OCI-LY7 (cell line): ENCODE results near the gene PIK3R1. TPM values are rescaled to one million over a fixed set of nuclear protein-coding genes. Genes with fewer than 3 reads are reported as not detected.

Experiments
- BruUV-seq: library from RNA; stranded (reverse); fragments of 400-500 nt; replicated peaks from 2 replicates; lab custom pipeline; 2021; lab: Mats Ljungman, UMichigan
- CTCF ChIA-PET: fragments of 300-600 bp; sonication (Branson Sonifier 250); formaldehyde crosslinking; loops from one replicate; lab custom pipeline; 2022; ENCODE audit warnings: antibody characterized with exemption; ENCODE audit not compliant: unreplicated experiment; lab: Charles Lee
- POLR2A ChIA-PET: fragments of 300-600 bp; sonication (Branson Sonifier 250); formaldehyde crosslinking; loops from one replicate; lab custom pipeline; 2022; ENCODE audit warnings: antibody characterized with exemption; lab: Charles Lee
- DNase-seq: peaks from one replicate; pipeline ENCODE4 v3.0.0-alpha.2; 2015; ENCODE audit warnings: low spot score
- H2AFZ ChIP-seq: fragments of 200-600 bp; sonication (generic), shearing (Covaris generic); 2 replicates; pipeline ENCODE4 v1.6.1; 2014; ENCODE audit warnings: mild to moderate bottlenecking, antibody characterized with exemption, low read length, moderate library complexity
- H3K27ac ChIP-seq: fragments of 200-600 bp; sonication (generic); 2 replicates; pipeline ENCODE4 v1.5.1; 2014; ENCODE audit warnings: mixed run types, low read depth, mild to moderate bottlenecking, moderate library complexity, low read length, inconsistent platforms; ENCODE audit not compliant: poor library complexity, severe bottlenecking
- H3K36me3 ChIP-seq: fragments of 200-600 bp; sonication (generic); 2 replicates; pipeline ENCODE4 v1.6.1; 2014; ENCODE audit warnings: mild to moderate bottlenecking, antibody characterized with exemption, low read length, moderate library complexity, mixed read lengths; ENCODE audit not compliant: insufficient read depth
- H3K4me1 ChIP-seq: fragments of 200-600 bp; sonication (generic); 2 replicates; pipeline ENCODE4 v1.5.1; 2014; ENCODE audit warnings: mild to moderate bottlenecking, low read length; ENCODE audit not compliant: insufficient read depth, poor library complexity, severe bottlenecking
- H3K4me2 ChIP-seq: fragments of 200-600 bp; sonication (generic); 2 replicates; pipeline ENCODE4 v1.6.1; 2014; ENCODE audit warnings: mild to moderate bottlenecking, low read length
- H3K4me3 ChIP-seq: fragments of 200-600 bp; sonication (generic); 2 replicates; pipeline ENCODE4 v1.5.1; 2014; ENCODE audit warnings: mild to moderate bottlenecking, low read depth, low read length; ENCODE audit not compliant: poor library complexity, severe bottlenecking
- H3K79me2 ChIP-seq: fragments of 200-600 bp; sonication (generic); 2 replicates; pipeline ENCODE4 v1.6.1; 2016; ENCODE audit warnings: low read depth, mild to moderate bottlenecking, low read length, moderate library complexity, mixed read lengths; ENCODE audit not compliant: insufficient read depth
- H3K9me2 ChIP-seq: fragments of 200-600 bp; sonication (generic); 2 replicates; pipeline ENCODE4 v1.6.1; 2016; ENCODE audit warnings: mild to moderate bottlenecking, low read length, mixed read lengths; ENCODE audit not compliant: insufficient read depth
- H3K9me3 ChIP-seq: fragments of 200-600 bp; sonication (generic); 2 replicates; pipeline ENCODE4 v1.6.1; 2014; ENCODE audit warnings: mild to moderate bottlenecking, mixed run types, low read length, mixed read lengths
- H4K20me1 ChIP-seq: fragments of 200-600 bp; sonication (generic); 2 replicates; pipeline ENCODE4 v1.6.1; 2014; ENCODE audit warnings: mild to moderate bottlenecking, antibody characterized with exemption, low read length, moderate library complexity, mixed read lengths; ENCODE audit not compliant: insufficient read depth
- CTCF ChIP-seq: fragments of 200-600 bp; sonication (generic); conservative IDR thresholded peaks from 2 replicates; pipeline ENCODE4 v1.5.1; 2014; ENCODE audit warnings: mild to moderate bottlenecking, antibody characterized with exemption, low read length, moderate library complexity, mixed read lengths
- EZH2phosphoT487 ChIP-seq: fragments of 200-600 bp; sonication (generic); IDR thresholded peaks from 2 replicates; pipeline ENCODE4 v1.6.1; 2018; ENCODE audit warnings: low read depth, borderline replicate concordance, mild to moderate bottlenecking, mixed run types, antibody characterized with exemption, low read length, moderate library complexity, mixed read lengths
- intact Hi-C: fragments of 100-400 bp; cut with micrococcal nuclease; formaldehyde crosslinking; loops from one replicate; pipeline ENCODE4 v1.10.0; 2022; ENCODE audit not compliant: unreplicated experiment
- total RNA-seq, 2 experiments: library from RNA; depleted of rRNA in 1 of 2; stranded (reverse); fragments of >200 nt in 1 of 2; shearing (Covaris generic) in 1 of 2; gene quantifications; 2 replicates each; pipeline ENCODE4 v1.2.3, GENCODE V29; 2014 to 2022

PIK3R1 gene
- total RNA-seq, 2 experiments from 2014 or later = 15.8 to 43.4 TPM

GRCh38 chr5:68305223-68305870 is 89.8 kb downstream of the PIK3R1 start:
- H3K27ac ChIP-seq = no peak overlapping the region
- TF ChIP-seq CTCF (no peak), EZH2phosphoT487 (no peak)
- CTCF ChIA-PET = no interaction called here
- no peaks in the 10 kb centered on the region for H3K79me2 ChIP-seq
- no peak for DNase-seq
- no peaks in the 10 kb centered on the region for H4K20me1 ChIP-seq
- H3K4me3 ChIP-seq = no peak overlapping the region
- no TSS peak for BruUV-seq
- H3K9me2 ChIP-seq = no peaks in the 10 kb centered on the region
- no peak overlapping the region for H2AFZ ChIP-seq
- 0 out of 2 replicates have a peak, but pooled peaks cover 5% of the 10 kb centered on the region for H3K36me3 ChIP-seq
- H3K4me2 ChIP-seq = no peak overlapping the region
- POLR2A ChIA-PET = interaction anchor here (1.9 kb wide), 1 partner anchor 10 kb away, joined by 4 read pairs; no protein-coding TSS in a partner anchor
- intact Hi-C loops = no loop called here
- H3K9me3 ChIP-seq = no peaks in the 10 kb centered on the region
- no peaks in the 10 kb centered on the region for H3K4me1 ChIP-seq

- CTCF ChIA-PET = no interaction called here
- H3K27ac ChIP-seq = no peak overlapping the region
- no peaks in the 10 kb centered on the region for H3K4me1 ChIP-seq
- POLR2A ChIA-PET = interaction anchor here (1.9 kb wide), 1 partner anchor 9 kb away, joined by 4 read pairs; no protein-coding TSS in a partner anchor
- TF ChIP-seq CTCF = no peak
- TF ChIP-seq EZH2phosphoT487 = no peak
- no peaks in the 10 kb centered on the region for H3K9me3 ChIP-seq
- no peak for DNase-seq
- no peaks in the 10 kb centered on the region for H4K20me1 ChIP-seq
- intact Hi-C loops = no loop called here
- 0 out of 2 replicates have a peak, but pooled peaks cover 3% of the 10 kb centered on the region for H3K36me3 ChIP-seq
- no peak overlapping the region for H2AFZ ChIP-seq
- no peak overlapping the region for H3K4me3 ChIP-seq
- H3K9me2 ChIP-seq = no peaks in the 10 kb centered on the region
- no peak overlapping the region for H3K4me2 ChIP-seq
- no peaks in the 10 kb centered on the region for H3K79me2 ChIP-seq
- no TSS peak for BruUV-seq
These were observed 90.9 kb downstream of the PIK3R1 start for GRCh38 chr5:68306361-68307014.

- Histone ChIP-seq H3K9me2 (no peaks in the 10 kb centered on the region), H3K4me1 (no peaks in the 10 kb centered on the region), H3K79me2 (no peaks in the 10 kb centered on the region), H3K27ac (no peak overlapping the region), H3K9me3 (no peaks in the 10 kb centered on the region), H3K4me3 (no peak overlapping the region), H3K4me2 (no peak overlapping the region), H2AFZ (no peak overlapping the region), H4K20me1 (no peaks in the 10 kb centered on the region), H3K36me3 (no peaks in the 10 kb centered on the region)
- no peak for DNase-seq
- BruUV-seq = no TSS peak
- no peak for TF ChIP-seq CTCF
- no peak for TF ChIP-seq EZH2phosphoT487
- intact Hi-C loops = no loop called here
- ChIA-PET CTCF (no interaction called here), POLR2A (no interaction called here)
These were observed 97.8 kb downstream of the PIK3R1 start for GRCh38 chr5:68313336-68313735.
